Measurements from ENCODE around the gene BCL7C. TPM values are rescaled to one million over a fixed set of nuclear protein-coding genes. Genes with fewer than 3 reads are reported as not detected.

Gene BCL7C
- total and polyA plus RNA-seq, 7 donors: 13.9 to 40.9 (median 18.1) TPM

GRCh38 chr16:30874821-30875717 lies 18.8 kb downstream of the BCL7C start:
- peak overlapping the region; percentile 94 for H3K4me3 ChIP-seq
- TF ChIP-seq CTCF (IDR thresholded peaks at IDR 0.05): no peak
- peak; percentile 93 to 96 for DNase-seq
- H3K27me3 ChIP-seq (ENCODE audit: insufficient read depth in 3 of 3, low read length in 2 of 3): no peaks in the 10 kb centered on the region
- intact Hi-C loops (cut with DNase I): loop anchor here (2.0 to 5.0 kb wide), 2 partner anchors 20 to 33 kb away; partner anchors contain the start of gene BCL7C (in 1 of the 2)
- 0 to 1% (median 0%) methylated on average over 63 to 85 of the region's 85 CpGs for WGBS, 3 donors
- H3K27ac ChIP-seq: peak overlapping the region; percentile 90
- H3K4me1 ChIP-seq: peaks cover 14% of the 10 kb centered on the region
- ATAC-seq: peak; percentile 98 to 99 (median 98)
- peaks cover 7 to 15% of the 10 kb centered on the region in 2 donors for H3K36me3 ChIP-seq (ENCODE audit: insufficient read depth in 1 of 2, low read depth in 1 of 2)
- no peaks in the 10 kb centered on the region for H3K9me3 ChIP-seq

GRCh38 chr16:30874244-30874820 lies 19.5 kb downstream of the BCL7C start:
- Histone ChIP-seq H3K4me3 (peak overlapping the region; percentile 94), H3K27ac (peak overlapping the region; percentile 90), H3K36me3 (ENCODE audit: insufficient read depth in 1 of 2, low read depth in 1 of 2) (peaks cover 5 to 12% of the 10 kb centered on the region in 2 donors), H3K4me1 (peaks cover 14% of the 10 kb centered on the region), H3K27me3 (ENCODE audit: insufficient read depth in 3 of 3, low read length in 2 of 3) (no peaks in the 10 kb centered on the region), H3K9me3 (no peaks in the 10 kb centered on the region)
- no peak for DNase-seq
- intact Hi-C loops (cut with DNase I): loop anchor here in 1 of 2 donors (2.0 kb wide), 1 partner anchor 20 kb away; the partner anchor contains the start of gene BCL7C
- no peak for TF ChIP-seq CTCF (IDR thresholded peaks at IDR 0.05)
- ATAC-seq: peak in 1 of 4 donors; percentile 4
- WGBS, 3 donors: 20 to 22% (median 20%) methylated on average over 22 to 23 of the region's 23 CpGs

GRCh38 chr16:30870904-30871303 lies 23.0 kb downstream of the BCL7C start:
- Histone ChIP-seq H3K4me3 (no peak overlapping the region), H3K27me3 (ENCODE audit: insufficient read depth in 3 of 3, low read length in 2 of 3) (no peaks in the 10 kb centered on the region), H3K27ac (no peak overlapping the region), H3K9me3 (no peaks in the 10 kb centered on the region), H3K4me1 (peaks cover 4% of the 10 kb centered on the region), H3K36me3 (ENCODE audit: insufficient read depth in 1 of 2, low read depth in 1 of 2) (peaks cover 0 to 5% of the 10 kb centered on the region in 2 donors)
- WGBS, 3 donors: 85 to 87% (median 87%) methylated on average over 6 of the region's 6 CpGs
- intact Hi-C loops (cut with DNase I): no loop called here
- no peak for DNase-seq
- no peak for TF ChIP-seq CTCF (IDR thresholded peaks at IDR 0.05)
- ATAC-seq: no peak

- WGBS, 3 donors: 92 to 95% (median 94%) methylated on average over 5 of the region's 5 CpGs
- no peak for TF ChIP-seq CTCF (IDR thresholded peaks at IDR 0.05)
- no peak overlapping the region for H3K27ac ChIP-seq
- intact Hi-C loops (cut with DNase I): no loop called here
- H3K4me1 ChIP-seq: peaks cover 2% of the 10 kb centered on the region
- DNase-seq: no peak
- ATAC-seq: no peak
- H3K27me3 ChIP-seq (ENCODE audit: insufficient read depth in 3 of 3, low read length in 2 of 3): no peaks in the 10 kb centered on the region
- no peak overlapping the region for H3K4me3 ChIP-seq
- peaks cover 0 to 5% of the 10 kb centered on the region in 2 donors for H3K36me3 ChIP-seq (ENCODE audit: insufficient read depth in 1 of 2, low read depth in 1 of 2)
- H3K9me3 ChIP-seq: no peaks in the 10 kb centered on the region
Measured at GRCh38 chr16:30867747-30868146, 26.1 kb downstream of the BCL7C start.

All from psoas muscle (tissue), 8 donors.